Fibroblast of skin of left biceps (primary cell): ENCODE measurements around the gene GYG2.
"Not testable (repeated sequence)": the region's sequence is repeated elsewhere in the genome, so short reads cannot be mapped to it uniquely, and the experiment has no call there.

Source experiments
- DNase-seq, 2 experiments: peaks; one replicate each; pipeline ENCODE4 v3.0.0-alpha.2; 2013; ENCODE audit warnings: low read depth in 2 of 2

Gene GYG2

GRCh38 chrX:2903366-2903765, 74.6 kb downstream of the GYG2 start:
- no peak for DNase-seq

- DNase-seq, result no peak
These were observed 78.6 kb downstream of the GYG2 start for GRCh38 chrX:2907295-2907694.

GRCh38 chrX:2908125-2908685, 79.5 kb downstream of the GYG2 start:
- no peak for DNase-seq

GRCh38 chrX:2910109-2910508, 81.4 kb downstream of the GYG2 start:
- no peak for DNase-seq

GRCh38 chrX:2913118-2913517, 84.4 kb downstream of the GYG2 start:
- no peak for DNase-seq

GRCh38 chrX:2917767-2918166, 89.0 kb downstream of the GYG2 start:
- no peak for DNase-seq

GRCh38 chrX:2921193-2921592, 92.5 kb downstream of the GYG2 start:
- DNase-seq, result no peak

GRCh38 chrX:2921750-2922149, 93.0 kb downstream of the GYG2 start:
- DNase-seq, result no peak

GRCh38 chrX:2924151-2924550, 95.4 kb downstream of the GYG2 start:
- no peak for DNase-seq

- not testable (repeated sequence) for DNase-seq
These were observed 97.5 kb downstream of the GYG2 start for GRCh38 chrX:2926255-2926654.

GRCh38 chrX:2926664-2927275, 98.0 kb downstream of the GYG2 start:
- DNase-seq, result no peak

GRCh38 chrX:2928191-2928582, 99.5 kb downstream of the GYG2 start:
- no peak for DNase-seq

GRCh38 chrX:2928583-2929434, 100.1 kb downstream of the GYG2 start, which contains the start of gene ARSD:
Gene ARSD (minus strand): TSS chrX:2929339. CDS start chrX:2929275, 64 bp downstream.
- DNase-seq, result peak; percentile 62 to 66

- no peak for DNase-seq
These were observed 102.4 kb downstream of the GYG2 start for GRCh38 chrX:2931155-2931554.

GRCh38 chrX:2931612-2932011, 102.9 kb downstream of the GYG2 start:
- no peak for DNase-seq
